GM12873 (cell line): ENCODE data around the gene PSME3.

Source experiments
- TF ChIP-seq, protein P1 (sequence below): IDR thresholded peaks from 2 replicates; pipeline ENCODE4 v1.5.1; 2012; ENCODE audit warnings: low read depth, mild to moderate bottlenecking, moderate library complexity, low read length, control low read depth; ENCODE audit not compliant: insufficient read depth; ENCODE audit errors: missing control alignments

The PSME3 gene

DNA sequence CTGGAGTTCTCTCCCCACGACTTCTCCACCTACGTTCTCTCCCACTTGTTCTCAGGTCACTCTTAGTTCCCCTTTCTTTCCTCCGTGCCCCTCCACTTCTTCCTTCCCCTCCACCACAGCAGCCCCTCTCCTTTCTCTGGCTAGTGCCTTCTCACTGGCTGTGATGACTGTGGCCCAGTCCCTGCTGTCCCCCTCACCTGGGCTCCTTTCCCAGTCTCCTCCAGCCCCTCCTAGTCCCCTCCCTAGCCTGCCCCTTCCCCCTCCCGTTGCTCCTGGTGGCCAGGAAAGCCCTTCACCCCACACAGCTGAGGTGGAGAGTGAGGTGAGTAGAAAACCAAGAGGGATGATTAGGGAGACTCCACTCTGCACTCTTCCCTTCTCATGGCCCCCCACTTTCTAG lies 38.1 kb upstream of the PSME3 start:
- TF ChIP-seq, protein P1, sequence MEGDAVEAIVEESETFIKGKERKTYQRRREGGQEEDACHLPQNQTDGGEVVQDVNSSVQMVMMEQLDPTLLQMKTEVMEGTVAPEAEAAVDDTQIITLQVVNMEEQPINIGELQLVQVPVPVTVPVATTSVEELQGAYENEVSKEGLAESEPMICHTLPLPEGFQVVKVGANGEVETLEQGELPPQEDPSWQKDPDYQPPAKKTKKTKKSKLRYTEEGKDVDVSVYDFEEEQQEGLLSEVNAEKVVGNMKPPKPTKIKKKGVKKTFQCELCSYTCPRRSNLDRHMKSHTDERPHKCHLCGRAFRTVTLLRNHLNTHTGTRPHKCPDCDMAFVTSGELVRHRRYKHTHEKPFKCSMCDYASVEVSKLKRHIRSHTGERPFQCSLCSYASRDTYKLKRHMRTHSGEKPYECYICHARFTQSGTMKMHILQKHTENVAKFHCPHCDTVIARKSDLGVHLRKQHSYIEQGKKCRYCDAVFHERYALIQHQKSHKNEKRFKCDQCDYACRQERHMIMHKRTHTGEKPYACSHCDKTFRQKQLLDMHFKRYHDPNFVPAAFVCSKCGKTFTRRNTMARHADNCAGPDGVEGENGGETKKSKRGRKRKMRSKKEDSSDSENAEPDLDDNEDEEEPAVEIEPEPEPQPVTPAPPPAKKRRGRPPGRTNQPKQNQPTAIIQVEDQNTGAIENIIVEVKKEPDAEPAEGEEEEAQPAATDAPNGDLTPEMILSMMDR = no peak

DNA sequence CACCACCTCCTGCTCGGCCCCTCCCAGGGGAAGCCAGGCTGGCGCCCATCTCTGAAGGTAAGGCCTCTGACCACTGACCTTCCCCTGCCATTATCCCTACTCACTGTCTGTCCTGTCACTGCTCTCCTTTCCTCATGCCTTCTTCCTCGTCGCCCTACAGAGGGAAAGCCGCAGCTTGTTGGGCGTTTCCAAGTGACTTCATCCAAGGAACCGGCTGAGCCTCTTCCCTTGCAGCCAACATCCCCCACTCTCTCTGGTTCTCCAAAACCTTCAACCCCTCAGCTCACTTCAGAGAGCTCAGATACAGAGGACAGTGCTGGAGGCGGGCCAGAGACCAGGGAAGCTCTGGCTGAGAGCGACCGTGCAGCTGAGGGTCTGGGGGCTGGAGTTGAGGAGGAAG lies 37.7 kb upstream of the PSME3 start:
- TF ChIP-seq, protein P1 = no peak

DNA sequence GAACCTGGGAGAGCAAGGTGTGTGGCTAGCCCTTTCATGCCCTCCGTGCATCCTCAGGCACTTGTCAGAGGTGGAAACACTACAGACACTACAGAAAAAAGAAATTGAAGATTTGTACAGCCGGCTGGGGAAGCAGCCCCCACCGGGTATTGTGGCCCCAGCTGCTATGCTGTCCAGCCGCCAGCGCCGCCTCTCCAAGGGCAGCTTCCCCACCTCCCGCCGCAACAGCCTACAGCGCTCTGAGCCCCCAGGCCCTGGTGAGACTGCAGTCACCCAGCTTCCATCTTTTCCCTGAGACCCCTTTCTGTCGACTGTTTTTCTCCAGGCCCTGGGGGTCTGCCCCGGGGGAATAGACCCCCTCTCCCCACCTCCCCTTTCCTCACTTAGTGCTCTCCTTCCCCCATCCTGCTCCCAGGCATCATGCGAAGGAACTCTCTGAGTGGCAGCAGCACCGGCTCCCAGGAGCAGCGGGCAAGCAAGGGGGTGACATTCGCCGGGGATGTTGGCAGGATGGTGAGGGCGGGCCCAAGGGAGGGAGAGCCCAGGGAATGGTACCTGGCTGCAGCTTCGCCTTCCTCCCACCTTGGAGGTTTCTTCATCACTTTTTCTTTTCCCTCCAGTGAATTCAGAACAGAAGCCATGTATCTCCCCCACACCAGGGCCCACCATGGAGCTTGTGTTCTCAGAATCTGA lies 37.0 kb upstream of the PSME3 start:
- TF ChIP-seq, protein P1 = no peak

DNA sequence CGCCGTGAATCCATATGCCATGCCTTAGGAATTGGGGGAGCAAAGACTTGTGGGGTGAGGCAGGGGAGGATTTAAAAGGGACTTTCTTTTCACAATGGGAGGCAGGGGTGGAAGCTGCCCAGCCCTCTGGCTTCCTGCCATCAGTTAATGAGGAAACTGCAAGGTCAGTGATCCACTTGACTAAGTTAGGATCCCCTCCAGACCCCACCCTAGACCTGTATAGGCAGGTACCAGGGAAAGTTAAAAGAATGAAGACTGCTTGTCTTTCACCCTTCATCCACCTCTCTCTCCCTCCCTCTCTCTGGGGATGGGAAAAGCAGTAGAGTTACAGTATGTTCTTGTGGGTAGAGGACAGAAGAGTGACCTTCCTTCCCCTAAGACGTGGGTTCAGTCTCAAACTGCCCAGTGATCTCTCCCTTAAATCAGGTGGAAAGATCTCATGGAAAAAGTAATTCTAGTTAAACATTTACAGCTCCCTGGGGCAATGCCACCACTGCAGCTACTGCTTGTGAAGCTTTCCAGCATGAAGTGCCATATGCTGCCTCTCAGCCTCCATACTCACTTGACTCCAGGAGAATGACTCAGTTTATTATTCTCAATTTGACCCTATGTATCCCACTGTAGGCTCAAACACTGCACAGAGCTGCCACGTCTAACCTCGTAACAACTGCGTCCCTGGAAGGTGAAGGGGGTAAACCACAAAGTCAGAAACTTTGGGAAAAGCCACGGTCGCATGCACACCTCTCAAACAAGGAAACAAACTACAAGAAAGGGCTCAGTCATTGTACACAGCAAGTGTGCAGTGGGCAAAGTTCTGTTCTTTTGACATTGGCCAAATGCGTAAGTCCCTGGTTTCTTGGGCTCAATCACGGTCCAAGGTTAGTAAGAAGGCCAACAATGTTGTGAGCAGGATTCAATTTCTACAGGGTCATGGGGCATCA lies 35.9 kb upstream of the PSME3 start:
- TF ChIP-seq, protein P1 = no peak

DNA sequence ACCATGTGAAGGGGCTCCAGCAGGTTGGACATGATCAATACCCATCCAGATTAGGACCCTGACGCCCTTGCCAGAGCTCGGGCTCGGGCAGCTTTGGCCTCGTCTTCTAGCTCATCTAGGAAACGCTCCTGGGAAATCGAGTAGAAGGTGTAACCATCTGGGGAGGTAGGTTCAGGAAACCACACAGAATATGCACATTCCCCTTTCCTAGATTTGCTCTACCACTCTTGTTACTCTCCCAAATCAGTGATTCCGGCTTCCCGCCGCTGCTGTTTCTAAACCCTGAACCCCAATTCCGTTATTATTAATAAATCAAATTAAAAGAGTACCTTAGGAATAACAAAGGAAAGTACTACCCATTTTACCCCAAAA lies 35.2 kb upstream of the PSME3 start:
- TF ChIP-seq, protein P1 = no peak

DNA sequence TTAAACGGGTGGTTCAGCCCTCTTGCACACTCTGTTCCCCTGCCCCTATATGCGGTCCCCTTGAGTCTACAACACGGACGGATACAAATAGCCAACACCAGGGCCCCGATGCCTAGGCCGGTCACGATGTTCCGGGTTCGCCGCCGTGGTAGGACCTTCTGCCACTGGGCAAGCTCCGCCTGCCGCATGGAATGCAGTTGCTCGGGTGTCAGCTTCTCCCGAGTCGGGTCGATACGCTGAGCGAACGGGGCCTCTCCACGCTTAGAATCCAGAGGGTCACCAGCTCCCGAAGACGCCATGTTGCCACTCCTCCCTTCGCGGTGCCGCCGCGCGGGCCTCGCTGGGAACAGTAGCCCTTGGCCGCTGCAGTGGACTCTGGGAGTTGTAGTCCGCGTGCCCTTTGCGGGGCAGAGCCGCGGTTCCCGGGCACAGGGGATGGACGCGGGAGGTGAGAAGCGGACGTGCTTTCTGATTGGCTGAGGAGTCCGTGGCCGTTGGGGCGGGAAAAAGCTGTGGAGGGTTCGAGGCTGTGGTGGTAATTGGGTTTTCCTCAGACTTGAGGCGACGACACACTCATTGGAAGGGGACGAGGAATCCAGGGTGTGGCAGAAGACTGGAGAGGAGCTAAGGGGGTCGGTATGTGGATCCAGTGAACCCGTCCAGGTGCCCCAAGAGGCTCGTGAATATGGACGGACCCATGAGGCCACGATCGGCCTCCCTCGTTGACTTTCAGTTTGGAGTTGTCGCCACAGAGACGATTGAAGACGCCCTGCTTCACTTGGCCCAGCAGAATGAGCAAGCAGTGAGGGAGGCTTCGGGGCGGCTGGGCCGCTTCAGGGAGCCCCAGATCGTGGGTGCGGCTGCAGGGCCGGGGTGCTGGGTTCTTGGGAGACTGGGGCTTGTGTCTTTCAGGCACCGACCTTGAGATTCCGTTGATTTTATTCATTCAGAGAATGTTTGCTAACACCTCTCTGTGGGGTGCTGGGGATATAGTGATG lies 34.5 kb upstream of the PSME3 start, which contains the start of the genes CNTD1 and COA3:
CNTD1 (plus strand) TSS at position 479 of the 998 bp plus-strand sequence; CDS start at position 686, 207 bp downstream.
COA3 (minus strand) TSS at position 322 of the 998 bp plus-strand sequence; CDS start at position 299, 23 bp downstream.
- TF ChIP-seq, protein P1 = peak; percentile 1
